ENCODE results near the gene GOSR1.
"Not testable (repeated sequence)": the region's sequence is repeated elsewhere in the genome, so short reads cannot be mapped to it uniquely, and the experiment has no call there.

The GOSR1 gene

GRCh38 chr17:30520436-30520835, 43.2 kb downstream of the GOSR1 start:
- DNase-seq = no peak
- TF ChIP-seq POLR2A (IDR thresholded peaks at IDR 0.05; ENCODE audit: low read length) (no peak), GATA1 (IDR thresholded peaks at IDR 0.05; ENCODE audit: low read depth, low read length) (no peak)

- no peak for DNase-seq
- TF ChIP-seq POLR2A (IDR thresholded peaks at IDR 0.05; ENCODE audit: low read length) = no peak
- TF ChIP-seq GATA1 (IDR thresholded peaks at IDR 0.05; ENCODE audit: low read depth, low read length) = no peak
These were observed 43.7 kb downstream of the GOSR1 start for GRCh38 chr17:30520882-30521281.

- no peak for DNase-seq
- TF ChIP-seq GATA1 (IDR thresholded peaks at IDR 0.05; ENCODE audit: low read depth, low read length) = no peak
- TF ChIP-seq POLR2A (IDR thresholded peaks at IDR 0.05; ENCODE audit: low read length) = no peak
These were observed 44.6 kb downstream of the GOSR1 start for GRCh38 chr17:30521766-30522165.

GRCh38 chr17:30523236-30523635, 46.0 kb downstream of the GOSR1 start:
- DNase-seq = not testable (repeated sequence)

- TF ChIP-seq POLR2A (IDR thresholded peaks at IDR 0.05; ENCODE audit: low read length) (no peak), GATA1 (IDR thresholded peaks at IDR 0.05; ENCODE audit: low read depth, low read length) (no peak)
- no peak for DNase-seq
These were observed 47.6 kb downstream of the GOSR1 start for GRCh38 chr17:30524847-30525246.

- no peak for TF ChIP-seq GATA1 (IDR thresholded peaks at IDR 0.05; ENCODE audit: low read depth, low read length)
- TF ChIP-seq POLR2A (IDR thresholded peaks at IDR 0.05; ENCODE audit: low read length) = no peak
- no peak for DNase-seq
These were observed 49.2 kb downstream of the GOSR1 start for GRCh38 chr17:30526401-30526800.

GRCh38 chr17:30528701-30529100, 51.5 kb downstream of the GOSR1 start:
- not testable (repeated sequence) for DNase-seq

- TF ChIP-seq GATA1 (IDR thresholded peaks at IDR 0.05; ENCODE audit: low read depth, low read length) = no peak
- no peak for TF ChIP-seq POLR2A (IDR thresholded peaks at IDR 0.05; ENCODE audit: low read length)
- no peak for DNase-seq
These were observed 53.3 kb downstream of the GOSR1 start for GRCh38 chr17:30530346-30531025.

- no peak for DNase-seq
- TF ChIP-seq POLR2A (IDR thresholded peaks at IDR 0.05; ENCODE audit: low read length) = no peak
- no peak for TF ChIP-seq GATA1 (IDR thresholded peaks at IDR 0.05; ENCODE audit: low read depth, low read length)
These were observed 55.7 kb downstream of the GOSR1 start for GRCh38 chr17:30532871-30533270.

- DNase-seq = no peak
- TF ChIP-seq GATA1 (IDR thresholded peaks at IDR 0.05; ENCODE audit: low read depth, low read length) = no peak
- no peak for TF ChIP-seq POLR2A (IDR thresholded peaks at IDR 0.05; ENCODE audit: low read length)
These were observed 57.1 kb downstream of the GOSR1 start for GRCh38 chr17:30534298-30534697.

GRCh38 chr17:30534938-30535921, 58.0 kb downstream of the GOSR1 start:
- TF ChIP-seq POLR2A (IDR thresholded peaks at IDR 0.05; ENCODE audit: low read length) = no peak
- TF ChIP-seq GATA1 (IDR thresholded peaks at IDR 0.05; ENCODE audit: low read depth, low read length) = no peak

GRCh38 chr17:30536846-30537245, 59.6 kb downstream of the GOSR1 start:
- DNase-seq = not testable (repeated sequence)

More at GRCh38 chr17:30534938-30535921, 58.0 kb downstream of the GOSR1 start:
- no peak for DNase-seq

GRCh38 chr17:30537667-30538066, 60.5 kb downstream of the GOSR1 start:
- DNase-seq = not testable (repeated sequence)

- TF ChIP-seq POLR2A (IDR thresholded peaks at IDR 0.05; ENCODE audit: low read length) (no peak), GATA1 (IDR thresholded peaks at IDR 0.05; ENCODE audit: low read depth, low read length) (no peak)
- DNase-seq = no peak
These were observed 64.6 kb downstream of the GOSR1 start for GRCh38 chr17:30541802-30542201.

GRCh38 chr17:30543456-30543855, 66.2 kb downstream of the GOSR1 start:
- no peak for DNase-seq
- TF ChIP-seq POLR2A (IDR thresholded peaks at IDR 0.05; ENCODE audit: low read length) (no peak), GATA1 (IDR thresholded peaks at IDR 0.05; ENCODE audit: low read depth, low read length) (no peak)
